Activated T-cell treated with anti-CD3 and anti-CD28 coated beads for 1 hour (primary cell): ENCODE data around the gene DEFB132.

Source experiments
- DNase-seq: peaks from one replicate; pipeline ENCODE4 v3.0.0-alpha.2; 2020; ENCODE audit warnings: low read depth

The DEFB132 gene

GRCh38 chr20:266596-267562 lies 9.4 kb downstream of the DEFB132 start:
- peak; percentile 86 for DNase-seq

- no peak for DNase-seq
These were observed 13.0 kb downstream of the DEFB132 start for GRCh38 chr20:270517-270916.

- DNase-seq, result no peak
These were observed 13.5 kb downstream of the DEFB132 start for GRCh38 chr20:271069-271468.

GRCh38 chr20:271528-271927 lies 14.0 kb downstream of the DEFB132 start:
- no peak for DNase-seq

- no peak for DNase-seq
These were observed 15.2 kb downstream of the DEFB132 start for GRCh38 chr20:272718-273117.

GRCh38 chr20:273884-274283 lies 16.4 kb downstream of the DEFB132 start:
- DNase-seq, result no peak

GRCh38 chr20:275791-276190 lies 18.3 kb downstream of the DEFB132 start:
- no peak for DNase-seq

- no peak for DNase-seq
These were observed 19.3 kb downstream of the DEFB132 start for GRCh38 chr20:276620-277495.

GRCh38 chr20:277496-277781 lies 19.9 kb downstream of the DEFB132 start:
- DNase-seq, result no peak

- no peak for DNase-seq
These were observed 20.7 kb downstream of the DEFB132 start for GRCh38 chr20:278181-278580.

GRCh38 chr20:278607-279571 lies 21.4 kb downstream of the DEFB132 start:
- no peak for DNase-seq

- no peak for DNase-seq
These were observed 26.6 kb downstream of the DEFB132 start for GRCh38 chr20:284172-284571.

- no peak for DNase-seq
These were observed 29.0 kb downstream of the DEFB132 start for GRCh38 chr20:286508-286907.

GRCh38 chr20:288956-289692 lies 31.6 kb downstream of the DEFB132 start:
- DNase-seq, result no peak

- no peak for DNase-seq
These were observed 32.2 kb downstream of the DEFB132 start for GRCh38 chr20:289693-290083.

- peak; percentile 77 for DNase-seq
These were observed 32.7 kb downstream of the DEFB132 start, which contains the start of gene C20orf96 for GRCh38 chr20:290084-290831. Gene C20orf96 (minus strand): TSS chr20:290750. CDS start chr20:290610, 140 bp downstream.

- DNase-seq, result no peak
These were observed 37.1 kb downstream of the DEFB132 start for GRCh38 chr20:294602-295001.

GRCh38 chr20:295804-296203 lies 38.3 kb downstream of the DEFB132 start:
- no peak for DNase-seq

GRCh38 chr20:297098-297924 lies 39.8 kb downstream of the DEFB132 start, which contains the start of gene ZCCHC3:
Gene ZCCHC3 (plus strand): TSS chr20:297570. CDS start chr20:297587, 17 bp downstream.
- DNase-seq, result peak; percentile 73
